ENCODE results near the gene RPL10.

DNA sequence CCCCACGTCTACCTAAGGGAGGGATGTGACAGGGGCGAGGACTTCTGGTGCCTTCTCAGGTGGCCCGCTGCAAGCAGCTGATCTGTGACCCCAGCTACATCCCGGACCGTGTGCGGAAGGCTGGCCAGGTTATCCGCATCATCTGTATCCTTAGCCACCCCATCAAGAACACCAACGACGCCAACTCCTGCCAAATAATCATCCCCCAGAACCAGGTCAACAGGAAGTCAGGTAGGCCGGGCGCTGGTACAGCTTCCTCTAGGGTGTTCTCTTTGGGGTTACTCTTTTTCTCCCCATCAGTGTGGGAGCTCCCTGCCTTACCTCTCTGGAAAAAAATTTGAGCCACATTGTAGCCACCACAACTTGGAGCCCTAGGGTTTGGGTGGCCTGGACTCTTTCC lies 43.4 kb downstream of the RPL10 start:
- TF ChIP-seq, protein P1, sequence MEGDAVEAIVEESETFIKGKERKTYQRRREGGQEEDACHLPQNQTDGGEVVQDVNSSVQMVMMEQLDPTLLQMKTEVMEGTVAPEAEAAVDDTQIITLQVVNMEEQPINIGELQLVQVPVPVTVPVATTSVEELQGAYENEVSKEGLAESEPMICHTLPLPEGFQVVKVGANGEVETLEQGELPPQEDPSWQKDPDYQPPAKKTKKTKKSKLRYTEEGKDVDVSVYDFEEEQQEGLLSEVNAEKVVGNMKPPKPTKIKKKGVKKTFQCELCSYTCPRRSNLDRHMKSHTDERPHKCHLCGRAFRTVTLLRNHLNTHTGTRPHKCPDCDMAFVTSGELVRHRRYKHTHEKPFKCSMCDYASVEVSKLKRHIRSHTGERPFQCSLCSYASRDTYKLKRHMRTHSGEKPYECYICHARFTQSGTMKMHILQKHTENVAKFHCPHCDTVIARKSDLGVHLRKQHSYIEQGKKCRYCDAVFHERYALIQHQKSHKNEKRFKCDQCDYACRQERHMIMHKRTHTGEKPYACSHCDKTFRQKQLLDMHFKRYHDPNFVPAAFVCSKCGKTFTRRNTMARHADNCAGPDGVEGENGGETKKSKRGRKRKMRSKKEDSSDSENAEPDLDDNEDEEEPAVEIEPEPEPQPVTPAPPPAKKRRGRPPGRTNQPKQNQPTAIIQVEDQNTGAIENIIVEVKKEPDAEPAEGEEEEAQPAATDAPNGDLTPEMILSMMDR (IDR thresholded peaks at IDR 0.05; ENCODE audit: poor library complexity, severe bottlenecking), result no peak
- no peak for TF ChIP-seq POLR2AphosphoS5 (IDR thresholded peaks at IDR 0.05)
- no peak for TF ChIP-seq EP300 (conservative IDR thresholded peaks at IDR 0.05; ENCODE audit: poor library complexity, severe bottlenecking)
- TF ChIP-seq EZH2 (IDR thresholded peaks at IDR 0.05; ENCODE audit: borderline replicate concordance, insufficient read depth, low read length, poor library complexity, severe bottlenecking), result no peak

All from neural cell (in vitro differentiated cells).